ENCODE measurements around the gene PHF10.
"Not testable (repeated sequence)": the region's sequence is repeated elsewhere in the genome, so short reads cannot be mapped to it uniquely, and the experiment has no call there.

PHF10 gene

GRCh38 chr6:169724494-169725124 is at the start of gene PHF10:
Gene PHF10, minus strand, starts transcription at chr6:169724500. Its CDS starts 569 bp downstream, at chr6:169723931.
- DNase-seq = peak; percentile 39

GRCh38 chr6:169766921-169767736 is 42.8 kb upstream of the PHF10 start:
- DNase-seq = no peak

GRCh38 chr6:169766232-169766631 is 41.9 kb upstream of the PHF10 start:
- DNase-seq = no peak

- DNase-seq = not testable (repeated sequence)
Measured at GRCh38 chr6:169765789-169766188, 41.5 kb upstream of the PHF10 start.

- DNase-seq = no peak
Measured at GRCh38 chr6:169763881-169764280, 39.6 kb upstream of the PHF10 start.

- no peak for DNase-seq
Measured at GRCh38 chr6:169763308-169763707, 39.0 kb upstream of the PHF10 start.

- DNase-seq = no peak
Measured at GRCh38 chr6:169755162-169755561, 30.9 kb upstream of the PHF10 start.

GRCh38 chr6:169752074-169752623 is 27.8 kb upstream of the PHF10 start:
- no peak for DNase-seq

- peak; percentile 94 for DNase-seq
Measured at GRCh38 chr6:169751242-169752073, 27.2 kb upstream of the PHF10 start, which contains the start of the genes DYNLT2 and ERMARD. Gene DYNLT2, minus strand, starts transcription at chr6:169751572. Its CDS starts 114 bp downstream, at chr6:169751458. Gene ERMARD, plus strand, starts transcription at chr6:169751622. Its CDS starts 36 bp downstream, at chr6:169751658.

- no peak for DNase-seq
Measured at GRCh38 chr6:169746556-169746955, 22.3 kb upstream of the PHF10 start.

GRCh38 chr6:169745405-169745804 is 21.1 kb upstream of the PHF10 start:
- no peak for DNase-seq

- no peak for DNase-seq
Measured at GRCh38 chr6:169741344-169741743, 17.0 kb upstream of the PHF10 start.

GRCh38 chr6:169738976-169739529 is 14.8 kb upstream of the PHF10 start:
- no peak for DNase-seq

- DNase-seq = no peak
Measured at GRCh38 chr6:169738204-169738975, 14.1 kb upstream of the PHF10 start.

GRCh38 chr6:169729961-169730360 is 5.7 kb upstream of the PHF10 start:
- no peak for DNase-seq

GRCh38 chr6:169726963-169727362 is 2.7 kb upstream of the PHF10 start:
- no peak for DNase-seq

- no peak for DNase-seq
Measured at GRCh38 chr6:169726049-169726400, 1.7 kb upstream of the PHF10 start.

GRCh38 chr6:169725125-169726048 is 1.1 kb upstream of the PHF10 start:
- DNase-seq = peak; percentile 17

- DNase-seq = peak; percentile 18
Measured at GRCh38 chr6:169723991-169724493, 258 bp downstream of the PHF10 start.

GRCh38 chr6:169723200-169723909 is 945 bp downstream of the PHF10 start:
- DNase-seq = peak; percentile 62

Data from fibroblast of skin of right quadriceps (primary cell).